HG03159 (cell line): Measurements from ENCODE around the gene PDE4C.

ENCODE experiments used
- ATAC-seq: cut with Tn5 transposase; IDR thresholded peaks from one replicate; pipeline ENCODE4 v1.9.1; 2021; ENCODE audit warnings: mild to moderate bottlenecking, moderate library complexity; ENCODE audit not compliant: unreplicated experiment

The PDE4C gene

DNA sequence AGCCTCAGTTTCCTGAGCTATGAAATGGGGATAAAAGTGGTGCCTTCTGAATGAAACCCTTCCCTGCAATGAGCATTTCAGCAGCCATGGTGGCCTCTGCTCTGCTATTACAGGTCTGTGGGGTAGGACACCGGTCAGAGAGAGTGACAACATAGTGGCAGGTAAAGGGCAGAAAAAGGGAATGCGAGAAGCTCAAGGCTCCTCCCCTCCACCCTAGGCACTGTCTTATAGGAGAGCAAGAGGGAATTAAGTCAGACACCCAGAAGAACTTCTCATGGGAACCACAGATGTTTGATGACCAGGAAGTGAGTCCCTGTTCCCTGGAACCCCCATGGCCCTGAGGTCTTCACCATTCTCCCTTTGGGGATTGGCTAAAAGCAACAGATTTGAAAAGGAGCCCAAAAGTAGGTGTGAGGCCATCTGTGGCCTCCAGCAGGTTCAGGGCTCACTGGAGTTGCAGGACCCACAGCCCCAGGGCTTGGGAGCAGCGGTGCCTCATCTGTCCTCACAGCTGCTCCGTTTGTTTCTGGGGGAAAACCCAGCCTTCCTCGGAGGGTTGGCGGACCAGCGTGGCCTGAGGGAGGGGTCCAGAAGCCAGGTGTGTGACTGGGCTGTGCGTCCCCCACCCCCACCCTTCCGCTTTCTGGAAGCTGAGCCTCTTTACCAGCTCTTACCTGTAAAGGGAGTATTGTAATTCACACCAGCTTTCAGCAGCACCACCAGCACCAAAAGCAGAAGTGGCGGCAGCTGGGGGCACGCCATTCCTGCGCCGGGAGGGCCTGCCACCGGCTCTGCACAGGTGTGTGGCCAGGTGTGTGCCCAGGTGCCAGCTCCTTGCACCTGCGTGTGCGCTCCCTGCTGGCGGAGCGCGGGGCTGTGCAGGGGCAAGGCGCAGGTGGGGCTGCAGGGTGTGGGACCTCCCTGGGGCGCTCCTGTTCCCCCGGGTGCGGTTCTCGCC lies 28.6 kb upstream of the PDE4C start:
- ATAC-seq: no peak

DNA sequence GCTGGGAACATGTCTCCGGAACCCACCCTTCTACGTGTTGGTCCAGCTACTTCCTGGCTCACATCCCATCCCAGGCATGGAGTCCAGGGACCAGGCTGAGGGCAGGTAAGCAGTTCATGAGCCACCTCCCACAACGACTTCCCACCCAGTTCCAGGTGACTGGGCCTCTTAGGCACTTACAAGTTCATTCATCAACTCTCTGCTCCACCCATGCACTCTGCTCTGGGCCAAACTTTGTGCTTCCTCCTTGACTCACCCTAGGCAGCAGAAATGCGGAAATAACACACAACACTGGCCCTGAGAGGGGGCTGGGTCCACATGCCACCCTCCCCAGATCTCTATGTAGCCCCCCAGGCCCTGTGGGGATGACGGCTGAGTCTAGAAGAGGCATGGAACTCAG lies 27.5 kb upstream of the PDE4C start:
- ATAC-seq: no peak

DNA sequence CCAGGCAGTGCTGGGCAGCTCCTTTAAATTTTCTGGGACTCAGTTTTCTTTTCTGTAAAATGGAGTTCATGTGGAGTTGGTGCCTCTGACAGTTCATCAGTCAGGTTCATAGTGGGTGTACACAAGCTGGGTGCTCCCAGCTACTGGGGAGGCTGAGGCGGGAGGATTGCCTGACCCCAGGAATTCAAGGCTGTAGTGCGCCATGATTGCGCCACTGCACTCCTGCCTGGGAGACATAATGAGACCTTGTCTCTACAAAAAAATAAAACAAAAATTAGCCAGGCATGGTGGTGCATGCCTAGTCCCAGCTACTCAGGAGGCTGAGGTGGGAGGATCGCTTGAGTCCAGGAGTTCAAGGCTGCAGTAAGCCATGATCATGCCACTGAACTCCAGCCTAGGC lies 26.9 kb upstream of the PDE4C start:
- ATAC-seq: no peak

DNA sequence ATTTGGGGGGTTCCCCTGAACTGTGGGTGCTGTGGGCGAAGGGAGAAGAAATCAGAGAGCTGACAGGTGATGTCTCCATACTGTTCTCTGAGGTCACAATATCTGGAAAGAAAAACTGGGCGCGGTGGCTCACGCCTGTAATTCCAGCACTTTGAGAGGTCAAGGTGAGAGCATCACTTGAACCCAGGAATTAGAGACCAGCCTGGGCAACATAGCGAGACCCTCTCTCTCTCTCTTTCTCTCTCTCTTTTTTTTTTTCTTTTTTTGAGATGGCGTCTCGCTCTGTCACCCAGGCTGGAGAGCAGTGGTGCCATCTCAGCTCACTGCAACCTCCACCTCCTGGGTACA lies 26.1 kb upstream of the PDE4C start:
- ATAC-seq: no peak

DNA sequence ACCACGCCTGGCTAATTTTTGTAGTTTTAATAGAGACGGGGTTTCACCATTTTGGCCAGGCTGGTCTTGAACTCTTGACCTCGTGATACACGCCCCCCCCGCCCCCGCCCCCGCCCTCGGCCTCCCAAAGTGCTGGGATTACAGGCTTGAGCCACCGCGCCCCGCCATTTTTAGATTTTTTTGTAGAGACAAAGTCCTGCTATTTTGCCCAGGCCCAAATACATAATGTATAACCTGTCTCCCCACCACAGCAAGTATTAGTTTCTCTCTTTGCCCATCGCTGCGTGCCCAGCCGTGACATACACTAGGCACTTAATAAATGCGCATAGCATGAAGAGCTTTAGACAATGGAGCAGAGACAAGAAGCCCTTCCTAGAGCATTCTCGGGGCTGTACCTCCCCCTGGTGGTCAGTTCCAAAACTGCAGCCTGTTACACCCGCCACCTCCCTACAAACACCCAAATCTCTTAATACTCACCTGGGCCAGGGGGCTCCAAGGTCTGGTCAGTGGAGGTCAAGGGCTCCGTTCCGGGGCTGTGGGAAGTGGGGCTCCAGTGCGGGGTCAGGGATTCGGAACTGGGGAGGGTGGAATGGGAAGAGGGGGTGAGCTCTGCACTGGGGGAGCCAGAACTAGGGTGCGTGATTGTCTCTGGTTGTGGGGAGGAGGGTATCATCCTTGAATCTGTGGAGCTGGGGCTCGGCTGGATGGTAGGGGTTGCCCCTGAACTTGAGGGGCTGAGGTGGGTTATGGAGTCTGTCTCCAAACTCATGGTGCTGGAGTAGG lies 25.5 kb upstream of the PDE4C start:
- ATAC-seq: no peak

DNA sequence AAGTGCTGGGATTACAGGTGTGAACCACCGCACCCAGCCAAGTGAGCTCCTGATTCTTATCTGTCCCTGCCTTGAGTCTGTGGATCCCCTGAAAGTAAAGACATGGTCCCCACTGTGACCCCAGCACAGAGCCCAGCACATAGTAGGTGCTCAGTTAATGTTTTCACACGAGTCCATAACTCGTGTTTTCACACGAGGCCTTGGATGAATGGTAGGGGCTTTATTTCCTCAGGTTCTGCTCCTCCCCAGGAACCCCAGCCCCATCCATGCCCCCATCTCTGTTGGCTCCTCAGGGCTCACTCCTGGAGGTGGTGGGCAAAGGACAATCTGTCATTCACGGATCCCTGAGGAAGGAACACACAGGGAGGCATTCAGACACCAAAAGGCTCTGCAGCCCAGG lies 23.6 kb upstream of the PDE4C start:
- ATAC-seq: no peak

DNA sequence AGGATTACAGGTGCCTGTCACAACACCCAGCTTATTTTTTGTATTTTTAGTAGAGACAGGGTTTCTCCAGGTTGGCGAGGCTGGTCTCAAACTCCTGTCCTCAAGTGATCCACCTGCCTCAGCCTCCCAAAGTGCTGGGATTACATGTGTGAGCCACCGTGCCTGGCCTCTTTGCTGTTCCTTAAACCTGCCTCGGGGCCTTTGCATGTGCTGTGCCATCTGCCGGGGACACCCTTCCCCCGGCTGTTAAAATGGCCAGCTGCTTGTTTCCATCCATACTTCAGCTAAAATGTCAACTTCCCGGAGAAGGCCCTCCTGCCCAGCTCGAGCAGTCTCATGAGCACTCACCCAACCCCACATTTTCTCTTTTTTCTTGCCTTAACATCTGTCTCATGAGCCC lies 19.1 kb upstream of the PDE4C start:
- ATAC-seq: no peak

DNA sequence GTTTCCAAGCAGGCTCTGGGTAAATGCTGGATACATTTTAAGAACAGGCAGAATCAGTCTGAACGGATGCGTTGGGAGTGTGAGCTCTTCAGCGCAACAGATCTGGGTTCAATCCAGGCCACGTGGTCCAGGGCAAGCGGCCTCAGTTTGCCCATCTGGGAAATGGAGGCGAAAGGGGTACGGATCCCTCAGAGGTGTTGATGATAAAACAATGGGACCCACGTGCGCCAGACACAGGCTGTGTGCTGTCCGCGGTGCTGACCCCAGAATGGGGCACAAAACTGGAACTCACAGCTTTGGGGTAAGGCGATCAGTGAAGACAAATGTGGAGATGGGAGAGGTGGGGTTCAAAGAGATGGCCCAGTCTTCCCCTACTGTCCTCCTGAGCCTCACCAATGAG lies 13.1 kb upstream of the PDE4C start:
- no peak for ATAC-seq

DNA sequence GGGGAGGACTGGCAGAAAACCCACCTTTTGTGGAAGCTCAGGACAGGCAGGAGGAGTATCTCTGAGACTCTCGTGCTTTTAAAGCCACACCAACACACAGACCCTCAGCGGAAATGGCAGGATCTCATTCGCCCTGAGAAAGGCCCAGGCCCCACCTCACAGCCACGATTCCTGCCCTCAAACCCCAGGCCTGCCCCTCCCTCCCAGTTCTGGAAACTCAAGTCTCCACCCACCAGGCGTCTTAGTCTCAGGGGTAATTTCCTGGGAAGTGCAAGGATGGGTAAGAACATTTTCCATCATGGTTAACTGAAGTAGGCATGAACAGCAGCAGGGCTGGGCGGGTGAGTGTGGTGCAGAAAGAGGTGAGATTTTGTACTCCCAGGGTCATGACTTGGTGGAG lies 8.0 kb upstream of the PDE4C start:
- ATAC-seq: no peak

DNA sequence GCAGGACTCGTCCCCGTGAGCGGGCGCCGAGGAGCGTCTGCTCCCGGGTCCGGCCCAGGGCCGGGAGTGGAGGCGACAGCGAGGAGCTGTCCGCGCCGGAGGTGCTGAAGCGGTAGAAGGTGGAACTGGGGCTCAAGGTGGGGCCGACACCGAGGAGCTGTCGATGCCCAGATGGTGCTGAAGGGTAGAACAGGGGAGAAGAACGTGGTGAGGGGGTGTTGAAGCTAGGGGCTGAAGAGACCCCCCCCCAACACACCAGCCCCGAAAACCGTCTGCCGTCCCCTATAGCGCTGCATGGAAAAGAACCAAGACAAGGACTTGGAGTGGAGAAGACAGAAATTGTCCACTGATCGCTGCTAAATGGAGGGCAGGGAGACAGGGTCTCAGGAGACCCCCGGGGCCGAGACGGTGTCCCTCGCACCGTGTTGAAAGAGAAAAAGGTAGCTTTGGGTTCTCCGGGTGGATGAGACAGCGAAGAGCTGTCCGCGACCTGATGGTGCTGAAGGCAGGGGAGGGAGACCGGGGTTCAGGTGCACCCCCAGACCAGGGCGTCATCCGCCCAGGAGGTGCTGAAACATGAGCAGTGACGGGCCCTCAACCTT lies 7.1 kb upstream of the PDE4C start:
- ATAC-seq: no peak

DNA sequence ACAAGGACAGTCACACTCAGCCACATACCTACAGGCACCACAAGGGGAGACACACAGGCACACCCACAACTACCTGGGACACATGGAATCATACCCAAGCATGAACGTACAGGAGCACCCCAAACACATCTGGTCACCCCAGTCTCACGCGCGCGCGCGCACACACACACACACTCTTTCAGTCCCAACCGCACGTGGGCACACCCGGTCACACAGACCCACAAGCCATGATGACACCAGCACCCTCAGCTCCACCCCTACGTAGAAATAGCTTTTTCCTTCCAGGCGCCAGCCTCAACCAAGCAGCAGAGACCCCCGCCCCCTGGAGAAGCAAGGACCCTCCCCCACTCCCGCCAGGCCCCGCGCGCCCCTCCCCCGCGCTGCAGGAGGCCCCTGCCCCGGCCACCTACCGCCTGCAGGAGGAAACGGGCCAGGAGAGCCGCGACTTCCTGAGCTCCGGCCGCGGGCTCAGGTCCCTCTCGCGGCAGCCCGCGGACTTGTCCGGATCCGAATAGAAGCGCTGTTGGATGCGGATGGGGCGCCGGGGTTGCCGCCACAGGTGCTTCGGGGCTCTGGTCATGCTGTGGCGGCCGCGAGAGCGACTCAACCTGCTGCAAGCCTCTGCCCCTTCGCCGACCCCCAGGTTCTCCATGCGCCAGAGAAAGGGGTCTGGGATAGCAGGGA lies 6.4 kb upstream of the PDE4C start:
- no peak for ATAC-seq

DNA sequence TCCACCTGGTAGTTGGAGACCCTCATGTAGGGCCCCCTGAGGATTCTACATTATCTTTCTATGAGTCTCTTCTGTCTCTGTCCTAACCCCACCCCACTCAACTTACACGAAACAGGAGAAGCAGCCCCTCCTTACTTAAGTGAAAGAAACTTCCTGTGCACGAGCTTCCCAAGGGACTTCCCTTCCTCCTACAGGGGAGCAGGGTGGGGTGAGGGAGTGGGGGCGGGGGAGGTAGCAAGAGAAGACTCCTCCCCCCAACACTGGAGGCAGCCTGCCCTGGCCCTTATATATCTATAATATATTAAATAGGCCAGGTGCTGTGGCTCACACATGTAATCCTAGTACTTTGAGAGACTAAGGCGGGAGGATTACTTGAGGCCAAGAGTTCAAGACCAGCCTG lies 5.5 kb upstream of the PDE4C start:
- no peak for ATAC-seq

DNA sequence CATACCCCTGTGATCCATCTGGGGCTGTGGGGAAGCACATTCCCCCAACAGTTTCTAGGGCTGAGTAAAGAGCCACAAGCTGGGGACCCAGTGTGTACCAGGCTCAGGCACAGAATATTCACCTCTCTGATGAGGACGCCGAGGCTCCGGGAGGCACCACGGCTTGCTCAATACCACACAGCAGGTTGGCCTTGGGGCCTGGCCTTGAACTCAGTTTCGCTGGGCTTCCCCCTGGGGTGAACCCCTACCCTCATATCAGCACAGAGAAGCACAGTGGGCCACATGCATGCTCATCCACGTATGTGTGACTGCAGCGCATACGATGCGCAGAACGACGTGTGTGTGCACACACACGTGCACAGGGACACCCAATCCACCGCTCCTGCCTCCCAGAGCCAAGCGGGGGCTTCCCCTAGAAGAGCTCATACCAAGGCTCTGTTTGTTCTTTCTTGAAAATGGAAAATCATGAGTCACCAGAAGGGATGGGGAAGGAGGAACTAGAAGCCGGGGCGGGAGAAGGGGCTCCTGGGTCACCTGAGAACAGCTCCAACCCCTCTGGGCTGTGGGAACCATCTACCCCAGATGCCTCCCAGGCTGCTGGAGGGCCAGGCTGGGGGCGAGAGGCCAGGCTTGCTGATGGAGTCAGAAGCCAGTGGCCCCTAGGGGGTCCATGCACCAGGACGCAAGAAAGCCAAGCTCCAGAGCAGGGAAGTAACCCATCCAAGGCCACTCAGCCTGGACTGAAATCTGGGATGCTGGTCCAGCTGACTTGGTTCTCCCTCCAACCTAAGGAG lies 4.9 kb upstream of the PDE4C start:
- ATAC-seq: no peak

DNA sequence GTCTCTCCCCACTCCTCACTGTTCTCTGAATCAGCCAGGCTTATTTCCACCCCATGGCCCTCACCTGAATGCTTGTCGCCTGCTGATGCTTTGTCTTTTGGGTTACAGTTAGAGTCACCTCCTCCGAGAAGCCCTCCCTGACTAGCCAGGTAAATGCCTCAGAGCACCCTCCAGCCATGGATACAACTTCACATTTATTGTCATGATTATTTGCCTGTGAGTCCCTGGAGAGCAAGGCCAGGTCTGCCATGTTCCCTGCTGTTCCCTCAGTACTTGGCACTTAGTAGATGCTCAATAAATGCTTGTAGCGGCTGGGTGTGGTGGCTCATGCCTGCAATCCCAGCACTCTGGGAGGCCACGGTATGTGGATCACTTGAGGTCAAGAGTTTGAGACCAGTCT lies 3.7 kb upstream of the PDE4C start:
- no peak for ATAC-seq

DNA sequence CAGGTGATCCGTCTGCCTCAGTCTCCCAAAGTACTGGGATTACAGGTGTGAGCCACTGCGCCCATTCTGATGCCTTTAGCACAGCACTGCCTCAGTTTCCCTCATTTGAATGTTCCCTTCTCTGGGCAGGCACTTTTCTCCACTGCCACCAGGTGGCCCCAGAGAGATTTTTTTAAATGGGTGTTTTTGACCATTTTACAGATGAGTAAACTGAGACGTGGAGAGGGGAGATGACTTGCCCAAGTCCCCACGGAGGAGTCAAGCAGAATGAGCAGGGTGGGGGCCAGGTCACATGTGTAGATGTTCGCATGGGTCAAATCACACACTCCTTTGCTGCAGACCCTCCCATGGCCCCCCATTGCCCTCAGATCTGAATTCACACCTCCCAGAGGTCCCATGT lies 3.2 kb upstream of the PDE4C start:
- no peak for ATAC-seq

DNA sequence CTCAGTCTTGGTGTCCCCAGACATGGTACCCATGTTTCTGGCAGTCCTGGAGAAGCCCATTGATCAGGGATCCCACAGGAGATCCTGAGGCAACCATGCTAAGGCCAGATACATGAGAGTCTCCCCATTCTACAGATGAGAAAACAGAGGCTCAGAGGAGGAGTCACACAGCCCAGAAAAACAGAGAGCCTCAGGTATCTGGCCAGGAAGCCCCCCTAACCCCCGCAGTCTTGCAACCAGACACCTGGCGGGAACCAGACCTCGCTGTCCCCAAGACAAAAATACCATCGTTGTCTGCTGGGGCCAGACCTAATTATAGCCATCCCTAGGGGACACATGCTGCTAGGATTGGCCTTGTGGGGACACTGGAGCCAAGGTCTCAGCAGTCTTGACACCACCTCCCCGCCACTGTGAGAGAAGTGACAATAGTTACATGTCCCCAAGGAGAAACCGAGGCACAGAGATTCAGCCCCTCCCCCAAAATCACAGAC lies 1.6 kb upstream of the PDE4C start:
- no peak for ATAC-seq

DNA sequence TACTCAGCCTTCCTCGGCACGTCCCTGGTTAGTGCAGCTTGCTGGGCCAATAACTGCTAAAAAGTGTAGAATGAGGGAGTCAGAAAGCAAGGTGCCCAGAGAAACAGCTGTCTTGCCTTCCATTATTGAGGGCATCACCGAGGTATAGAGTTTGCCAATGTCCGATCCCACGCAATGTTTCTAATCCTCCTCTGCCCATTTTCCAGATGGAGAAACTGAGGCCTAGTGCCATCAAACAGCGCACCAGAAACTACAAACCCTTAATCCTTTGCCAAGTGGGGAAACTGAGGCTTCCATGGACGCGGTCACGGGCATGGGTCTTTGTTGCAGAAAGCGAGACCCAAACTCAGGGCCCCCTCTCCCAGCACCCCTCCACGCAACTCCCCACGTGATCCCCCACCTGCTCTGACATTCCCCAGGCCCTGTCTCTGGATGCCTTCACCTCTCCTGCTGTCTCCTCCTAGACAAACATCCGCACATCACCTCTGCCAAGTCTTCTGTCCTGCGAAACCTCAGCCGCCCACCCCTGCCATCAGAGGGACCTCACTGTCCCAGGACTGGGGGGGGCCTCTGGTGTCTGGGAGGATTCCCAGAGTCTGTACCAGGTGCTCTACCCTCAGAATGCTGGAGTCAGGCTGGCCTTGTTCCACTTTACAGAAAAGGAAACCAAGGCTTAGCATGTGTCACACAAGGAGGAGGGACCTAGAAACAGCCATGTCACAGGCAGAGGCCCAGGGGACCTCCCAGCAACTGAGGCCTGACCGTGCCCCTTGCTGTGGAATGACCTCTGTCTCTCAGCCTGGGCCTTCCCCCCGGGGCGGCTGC lies 930 bp upstream of the PDE4C start:
- ATAC-seq: no peak

DNA sequence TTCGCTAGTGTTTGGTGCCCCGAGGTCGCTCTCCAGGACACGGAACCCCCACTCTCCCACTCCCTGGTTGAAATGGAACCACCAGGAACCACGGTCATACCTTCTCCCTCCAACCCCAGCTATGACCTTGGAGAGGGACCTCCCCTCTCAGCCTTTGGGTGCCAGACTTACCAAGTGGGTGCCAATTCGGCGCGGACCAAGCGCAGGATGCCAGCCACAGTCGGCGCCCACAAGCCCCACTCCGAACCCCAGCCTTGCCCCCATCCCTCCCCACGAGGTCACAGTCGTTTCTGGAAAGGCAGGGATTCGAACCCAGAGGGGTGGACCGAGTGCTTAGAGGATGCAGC lies 910 bp downstream of the PDE4C start:
- ATAC-seq: no peak

DNA sequence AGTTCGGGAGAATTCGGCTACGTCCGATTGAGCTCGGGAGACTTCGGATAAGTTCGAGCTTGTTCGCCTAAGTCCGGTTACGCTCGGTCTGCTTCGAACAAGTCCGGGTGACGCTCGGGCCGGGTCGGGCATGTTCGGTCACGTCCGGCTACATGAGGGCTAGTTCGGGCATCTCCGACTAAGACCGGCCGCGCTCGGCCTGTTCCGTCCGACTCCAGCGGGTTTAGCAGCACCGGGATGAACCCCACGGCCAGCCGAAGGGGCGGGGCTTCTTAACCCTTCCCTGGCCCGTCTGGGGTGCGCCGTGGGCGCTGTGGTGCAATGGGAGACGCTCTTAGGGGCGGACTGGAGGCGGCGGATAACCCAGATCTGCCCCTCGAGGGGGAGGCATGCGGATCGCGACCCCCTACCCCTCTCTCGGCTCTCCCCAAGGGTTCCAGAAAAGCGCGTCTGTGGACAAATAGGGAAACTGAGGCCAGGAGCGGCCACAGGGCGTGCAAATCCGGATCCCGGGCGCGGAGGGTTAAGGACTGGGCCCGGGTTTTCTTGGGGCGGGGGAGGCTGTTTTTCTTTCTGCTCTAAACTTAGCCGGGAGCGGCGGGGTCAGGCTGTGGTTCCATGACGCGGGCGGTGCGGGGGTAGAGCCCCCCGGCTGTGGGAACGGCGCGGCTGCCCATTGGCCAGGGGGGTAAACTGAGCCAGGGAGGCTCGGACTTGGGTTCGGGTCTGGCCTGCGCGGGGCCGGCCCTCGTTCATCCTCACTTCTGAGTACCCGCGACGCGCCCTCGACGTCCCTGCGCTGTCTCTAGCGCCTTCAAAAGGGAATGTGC lies 1.5 kb downstream of the PDE4C start:
- peak; percentile 87 for ATAC-seq
